HEK293 (cell line): ENCODE results near the gene SPACA4.

Source experiments
- CTCF ChIA-PET: fragments of 350-600 bp; formaldehyde crosslinking; extraction: SDS; loops from one replicate; lab custom pipeline; 2021; ENCODE audit warnings: antibody characterized with exemption; lab: Yijun Ruan, JAX
- POLR2A ChIA-PET: fragments of 300-600 bp; formaldehyde crosslinking; extraction: SDS; loops from one replicate; lab custom pipeline; 2020; ENCODE audit warnings: antibody characterized with exemption, inconsistent platforms; lab: Yijun Ruan, JAX
- H3K27ac ChIP-seq: fragments of 200-500 bp; sonication (Bioruptor generic); 2 replicates; pipeline ENCODE4 v1.5.1; 2014; ENCODE audit warnings: low read depth, low read length, control low read depth, inconsistent platforms; ENCODE audit errors: extremely low read depth
- H3K36me3 ChIP-seq, 2 experiments: fragments of 200-500 bp in 1 of 2; sonication (Bioruptor generic) in 1 of 2; 1 replicate in 1 of 2; 2 replicates in 1 of 2; pipeline ENCODE4 v1.5.1; 2014 to 2017; ENCODE audit warnings: inconsistent platforms in 2 of 2, low read length in 2 of 2; ENCODE audit not compliant: control insufficient read depth in 2 of 2, insufficient read depth in 1 of 2
- H3K4me1 ChIP-seq: fragments of 200-500 bp; sonication (Bioruptor generic); 2 replicates; pipeline ENCODE4 v1.5.1; 2014; ENCODE audit warnings: mild to moderate bottlenecking, low read length, inconsistent platforms; ENCODE audit not compliant: control insufficient read depth, insufficient read depth
- H3K4me3 ChIP-seq: 2 replicates; pipeline ENCODE4 v1.5.1; 2011; ENCODE audit warnings: low read depth, mild to moderate bottlenecking, control low read depth, low read length, moderate library complexity
- H3K9me3 ChIP-seq: fragments of 200-500 bp; sonication (Bioruptor generic); 2 replicates; pipeline ENCODE4 v1.5.1; 2014; ENCODE audit warnings: low read depth, low read length, inconsistent platforms; ENCODE audit not compliant: control insufficient read depth, insufficient read depth
- HOXD13 ChIP-seq: sonication (generic); formaldehyde crosslinking; IDR thresholded peaks from 2 replicates; pipeline ENCODE4 v1.8.0; 2022; ENCODE audit warnings: missing genetic modification reagents, borderline replicate concordance
- SCRT1 ChIP-seq: fragments of 450-650 bp; formaldehyde crosslinking; IDR thresholded peaks from 2 replicates; pipeline ENCODE4 v1.5.1; 2016; ENCODE audit warnings: missing biosample characterization, missing genetic modification characterization, borderline replicate concordance
- SCRT2 ChIP-seq: fragments of 450-650 bp; formaldehyde crosslinking; IDR thresholded peaks from 2 replicates; pipeline ENCODE4 v1.5.1; 2016; ENCODE audit warnings: missing biosample characterization, missing genetic modification characterization
- WT1 ChIP-seq: fragments of 450-650 bp; formaldehyde crosslinking; IDR thresholded peaks from 2 replicates; pipeline ENCODE4 v1.5.1; 2016; ENCODE audit warnings: missing biosample characterization, missing genetic modification characterization
- YY1 ChIP-seq: fragments of 450-650 bp; formaldehyde crosslinking; IDR thresholded peaks from 2 replicates; pipeline ENCODE4 v1.5.1; 2018; ENCODE audit warnings: missing biosample characterization, missing genetic modification characterization
- ZFP3 ChIP-seq: fragments of 450-650 bp; formaldehyde crosslinking; IDR thresholded peaks from 2 replicates; pipeline ENCODE4 v1.5.1; 2016; ENCODE audit warnings: low read depth, missing biosample characterization, missing genetic modification characterization
- ZNF133 ChIP-seq: fragments of 450-650 bp; formaldehyde crosslinking; IDR thresholded peaks from 2 replicates; pipeline ENCODE4 v1.5.1; 2016; ENCODE audit warnings: missing biosample characterization, missing genetic modification characterization
- ZNF157 ChIP-seq: fragments of 450-650 bp; formaldehyde crosslinking; IDR thresholded peaks from 2 replicates; pipeline ENCODE4 v1.5.1; 2016; ENCODE audit warnings: missing biosample characterization, missing genetic modification characterization
- ZNF324 ChIP-seq: fragments of 450-650 bp; formaldehyde crosslinking; IDR thresholded peaks from 2 replicates; pipeline ENCODE4 v1.5.1; 2016; ENCODE audit warnings: missing biosample characterization, missing genetic modification characterization
- ZNF37A ChIP-seq: fragments of 450-650 bp; IDR thresholded peaks from 2 replicates; pipeline ENCODE4 v1.5.1; 2018; ENCODE audit warnings: missing biosample characterization, missing genetic modification characterization
- ZNF510 ChIP-seq: fragments of 450-650 bp; formaldehyde crosslinking; IDR thresholded peaks from 2 replicates; pipeline ENCODE4 v1.5.1; 2018; ENCODE audit warnings: mild to moderate bottlenecking, missing genetic modification characterization, missing biosample characterization; ENCODE audit not compliant: insufficient replicate concordance
- ZNF585B ChIP-seq: fragments of 450-650 bp; formaldehyde crosslinking; IDR thresholded peaks from 2 replicates; pipeline ENCODE4 v1.5.1; 2016; ENCODE audit warnings: missing biosample characterization, missing genetic modification characterization
- ZNF629 ChIP-seq: fragments of 450-650 bp; formaldehyde crosslinking; IDR thresholded peaks from 2 replicates; pipeline ENCODE4 v1.5.1; 2017; ENCODE audit warnings: missing biosample characterization, missing genetic modification characterization
- TF ChIP-seq, protein P1 (sequence below): fragments of 450-650 bp; formaldehyde crosslinking; IDR thresholded peaks from 2 replicates; pipeline ENCODE4 v1.5.1; 2016; ENCODE audit warnings: missing biosample characterization, missing genetic modification characterization
- TF ChIP-seq, protein P2 (sequence below): fragments of 450-650 bp; formaldehyde crosslinking; IDR thresholded peaks from 2 replicates; pipeline ENCODE4 v1.5.1; 2016; ENCODE audit warnings: missing biosample characterization, missing genetic modification characterization
- TF ChIP-seq, protein P3 (sequence below): fragments of 450-650 bp; formaldehyde crosslinking; IDR thresholded peaks from 2 replicates; pipeline ENCODE4 v1.5.1; 2016; ENCODE audit warnings: missing biosample characterization, missing genetic modification characterization
- TF ChIP-seq, protein P4 (sequence below): fragments of 450-650 bp; formaldehyde crosslinking; IDR thresholded peaks from 2 replicates; pipeline ENCODE4 v1.5.1; 2016; ENCODE audit warnings: missing biosample characterization, missing genetic modification characterization
- TF ChIP-seq, protein P5 (sequence below): fragments of 450-650 bp; formaldehyde crosslinking; IDR thresholded peaks from 2 replicates; pipeline ENCODE4 v1.5.1; 2016; ENCODE audit warnings: missing biosample characterization, missing genetic modification characterization

Gene SPACA4

DNA sequence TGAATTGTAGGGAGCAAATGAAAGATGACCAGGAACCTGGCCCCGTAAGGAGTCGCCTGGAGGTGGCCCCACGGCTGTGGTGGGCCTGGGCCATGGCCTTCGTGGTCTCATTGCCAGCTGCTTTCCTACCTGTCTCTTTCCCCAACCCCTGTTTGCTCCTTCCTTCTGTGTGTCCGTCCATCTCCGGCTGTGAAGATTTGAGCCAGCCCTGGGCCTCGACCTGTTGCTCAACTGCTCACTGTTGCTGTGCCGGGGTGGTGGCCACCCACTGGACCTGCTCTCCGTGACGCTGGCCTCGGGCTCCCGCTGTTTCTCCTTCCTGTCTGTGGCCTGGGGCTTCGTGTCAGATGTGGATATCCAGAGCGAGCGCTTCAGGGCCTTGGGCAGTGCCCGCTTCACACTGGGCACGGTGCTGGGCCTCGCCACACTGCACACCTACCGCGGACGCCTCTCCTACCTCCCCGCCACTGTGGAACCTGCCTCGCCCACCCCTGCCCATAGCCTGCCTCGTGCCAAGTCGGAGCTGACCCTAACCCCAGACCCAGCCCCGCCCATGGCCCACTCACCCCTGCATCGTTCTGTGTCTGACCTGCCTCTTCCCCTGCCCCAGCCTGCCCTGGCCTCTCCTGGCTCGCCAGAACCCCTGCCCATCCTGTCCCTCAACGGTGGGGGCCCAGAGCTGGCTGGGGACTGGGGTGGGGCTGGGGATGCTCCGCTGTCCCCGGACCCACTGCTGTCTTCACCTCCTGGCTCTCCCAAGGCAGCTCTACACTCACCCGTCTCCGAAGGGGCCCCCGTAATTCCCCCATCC, 22.1 kb downstream of the SPACA4 start:
- peaks cover 5% of the 10 kb centered on the region for H3K4me1 ChIP-seq
- POLR2A ChIA-PET: interaction anchor here (1.7 to 8.1 kb wide), 3 partner anchors 10 to 17 kb away, joined by 5 to 97 read pairs (median 10); partner anchors contain the start of genes CA11, FAM83E, RPL18 and SPHK2
- H3K9me3 ChIP-seq: no peaks in the 10 kb centered on the region
- no peak overlapping the region for H3K4me3 ChIP-seq
- TF ChIP-seq, protein P1, sequence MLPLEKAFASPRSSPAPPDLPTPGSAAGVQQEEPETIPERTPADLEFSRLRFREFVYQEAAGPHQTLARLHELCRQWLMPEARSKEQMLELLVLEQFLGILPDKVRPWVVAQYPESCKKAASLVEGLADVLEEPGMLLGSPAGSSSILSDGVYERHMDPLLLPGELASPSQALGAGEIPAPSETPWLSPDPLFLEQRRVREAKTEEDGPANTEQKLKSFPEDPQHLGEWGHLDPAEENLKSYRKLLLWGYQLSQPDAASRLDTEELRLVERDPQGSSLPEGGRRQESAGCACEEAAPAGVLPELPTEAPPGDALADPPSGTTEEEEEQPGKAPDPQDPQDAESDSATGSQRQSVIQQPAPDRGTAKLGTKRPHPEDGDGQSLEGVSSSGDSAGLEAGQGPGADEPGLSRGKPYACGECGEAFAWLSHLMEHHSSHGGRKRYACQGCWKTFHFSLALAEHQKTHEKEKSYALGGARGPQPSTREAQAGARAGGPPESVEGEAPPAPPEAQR (tag by site-specific recombination): no peak
- no peak for TF ChIP-seq ZNF324 (tag by site-specific recombination)
- TF ChIP-seq ZNF37A (tag by site-specific recombination): no peak
- peak; percentile 95 for TF ChIP-seq SCRT2 (tag by site-specific recombination)
- TF ChIP-seq ZNF510 (tag by site-specific recombination): no peak
- TF ChIP-seq, protein P2, sequence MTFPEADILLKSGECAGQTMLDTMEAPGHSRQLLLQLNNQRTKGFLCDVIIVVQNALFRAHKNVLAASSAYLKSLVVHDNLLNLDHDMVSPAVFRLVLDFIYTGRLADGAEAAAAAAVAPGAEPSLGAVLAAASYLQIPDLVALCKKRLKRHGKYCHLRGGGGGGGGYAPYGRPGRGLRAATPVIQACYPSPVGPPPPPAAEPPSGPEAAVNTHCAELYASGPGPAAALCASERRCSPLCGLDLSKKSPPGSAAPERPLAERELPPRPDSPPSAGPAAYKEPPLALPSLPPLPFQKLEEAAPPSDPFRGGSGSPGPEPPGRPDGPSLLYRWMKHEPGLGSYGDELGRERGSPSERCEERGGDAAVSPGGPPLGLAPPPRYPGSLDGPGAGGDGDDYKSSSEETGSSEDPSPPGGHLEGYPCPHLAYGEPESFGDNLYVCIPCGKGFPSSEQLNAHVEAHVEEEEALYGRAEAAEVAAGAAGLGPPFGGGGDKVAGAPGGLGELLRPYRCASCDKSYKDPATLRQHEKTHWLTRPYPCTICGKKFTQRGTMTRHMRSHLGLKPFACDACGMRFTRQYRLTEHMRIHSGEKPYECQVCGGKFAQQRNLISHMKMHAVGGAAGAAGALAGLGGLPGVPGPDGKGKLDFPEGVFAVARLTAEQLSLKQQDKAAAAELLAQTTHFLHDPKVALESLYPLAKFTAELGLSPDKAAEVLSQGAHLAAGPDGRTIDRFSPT (tag by site-specific recombination): peak; percentile 57; the same call in 1 of the 2 replicates
- no peak for TF ChIP-seq ZNF585B (tag by site-specific recombination)
- TF ChIP-seq SCRT1 (tag by site-specific recombination): peak; percentile 81
- TF ChIP-seq ZNF629 (tag by site-specific recombination): no peak
- no peak for TF ChIP-seq ZNF157 (tag by site-specific recombination)
- TF ChIP-seq, protein P3, sequence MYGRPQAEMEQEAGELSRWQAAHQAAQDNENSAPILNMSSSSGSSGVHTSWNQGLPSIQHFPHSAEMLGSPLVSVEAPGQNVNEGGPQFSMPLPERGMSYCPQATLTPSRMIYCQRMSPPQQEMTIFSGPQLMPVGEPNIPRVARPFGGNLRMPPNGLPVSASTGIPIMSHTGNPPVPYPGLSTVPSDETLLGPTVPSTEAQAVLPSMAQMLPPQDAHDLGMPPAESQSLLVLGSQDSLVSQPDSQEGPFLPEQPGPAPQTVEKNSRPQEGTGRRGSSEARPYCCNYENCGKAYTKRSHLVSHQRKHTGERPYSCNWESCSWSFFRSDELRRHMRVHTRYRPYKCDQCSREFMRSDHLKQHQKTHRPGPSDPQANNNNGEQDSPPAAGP (tag by site-specific recombination): no peak
- TF ChIP-seq, all 188 proteins: peak for 3
- Histone ChIP-seq H3K36me3 (peaks cover 8 to 52% of the 10 kb centered on the region in 2 experiments; a peak in 2 of 3 replicates), H3K27ac (peak overlapping the region; percentile 37; the same call in 1 of the 2 replicates)
- CTCF ChIA-PET: interaction anchor here (1.2 kb wide), 2 partner anchors 11 to 17 kb away, joined by 3 read pairs; partner anchors contain the start of gene CA11

DNA sequence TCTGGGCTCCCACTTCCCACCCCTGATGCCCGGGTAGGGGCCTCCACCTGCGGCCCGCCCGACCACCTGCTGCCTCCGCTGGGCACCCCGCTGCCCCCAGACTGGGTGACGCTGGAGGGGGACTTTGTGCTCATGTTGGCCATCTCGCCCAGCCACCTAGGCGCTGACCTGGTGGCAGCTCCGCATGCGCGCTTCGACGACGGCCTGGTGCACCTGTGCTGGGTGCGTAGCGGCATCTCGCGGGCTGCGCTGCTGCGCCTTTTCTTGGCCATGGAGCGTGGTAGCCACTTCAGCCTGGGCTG, 22.7 kb downstream of the SPACA4 start:
- no peak overlapping the region for H3K4me3 ChIP-seq
- CTCF ChIA-PET: interaction anchor here (1.2 kb wide), 1 partner anchor 17 kb away, joined by 3 read pairs; the partner anchor contains the start of gene CA11
- peaks cover 9% of the 10 kb centered on the region; the same call in 1 of the 2 replicates for H3K4me1 ChIP-seq
- H3K9me3 ChIP-seq: no peaks in the 10 kb centered on the region
- no peak overlapping the region for H3K27ac ChIP-seq
- TF ChIP-seq YY1 (no peak), SCRT1 (tag by site-specific recombination) (peak; percentile 30; the same call in 1 of the 2 replicates), ZNF133 (no peak), WT1 (tag by site-specific recombination) (no peak), ZFP3 (no peak), ZNF157 (tag by site-specific recombination) (no peak), HOXD13 (CRISPR knock-in tag) (no peak)
- TF ChIP-seq, protein P4, sequence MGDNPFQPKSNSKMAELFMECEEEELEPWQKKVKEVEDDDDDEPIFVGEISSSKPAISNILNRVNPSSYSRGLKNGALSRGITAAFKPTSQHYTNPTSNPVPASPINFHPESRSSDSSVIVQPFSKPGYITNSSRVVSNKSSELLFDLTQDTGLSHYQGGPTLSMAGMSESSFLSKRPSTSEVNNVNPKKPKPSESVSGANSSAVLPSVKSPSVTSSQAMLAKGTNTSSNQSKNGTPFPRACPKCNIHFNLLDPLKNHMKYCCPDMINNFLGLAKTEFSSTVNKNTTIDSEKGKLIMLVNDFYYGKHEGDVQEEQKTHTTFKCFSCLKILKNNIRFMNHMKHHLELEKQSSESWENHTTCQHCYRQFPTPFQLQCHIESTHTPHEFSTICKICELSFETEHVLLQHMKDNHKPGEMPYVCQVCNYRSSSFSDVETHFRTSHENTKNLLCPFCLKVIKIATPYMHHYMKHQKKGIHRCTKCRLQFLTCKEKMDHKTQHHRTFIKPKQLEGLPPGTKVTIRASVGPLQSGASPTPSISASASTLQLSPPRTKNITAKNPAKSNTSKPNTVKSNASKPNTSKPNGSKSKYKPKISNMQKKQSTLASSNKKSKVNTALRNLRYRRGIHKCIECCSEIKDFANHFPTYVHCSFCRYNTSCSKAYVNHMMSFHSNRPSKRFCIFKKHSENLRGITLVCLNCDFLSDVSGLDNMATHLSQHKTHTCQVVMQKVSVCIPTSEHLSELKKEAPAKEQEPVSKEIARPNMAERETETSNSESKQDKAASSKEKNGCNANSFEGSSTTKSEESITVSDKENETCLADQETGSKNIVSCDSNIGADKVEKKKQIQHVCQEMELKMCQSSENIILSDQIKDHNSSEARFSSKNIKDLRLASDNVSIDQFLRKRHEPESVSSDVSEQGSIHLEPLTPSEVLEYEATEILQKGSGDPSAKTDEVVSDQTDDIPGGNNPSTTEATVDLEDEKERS: no peak
- TF ChIP-seq, protein P5, sequence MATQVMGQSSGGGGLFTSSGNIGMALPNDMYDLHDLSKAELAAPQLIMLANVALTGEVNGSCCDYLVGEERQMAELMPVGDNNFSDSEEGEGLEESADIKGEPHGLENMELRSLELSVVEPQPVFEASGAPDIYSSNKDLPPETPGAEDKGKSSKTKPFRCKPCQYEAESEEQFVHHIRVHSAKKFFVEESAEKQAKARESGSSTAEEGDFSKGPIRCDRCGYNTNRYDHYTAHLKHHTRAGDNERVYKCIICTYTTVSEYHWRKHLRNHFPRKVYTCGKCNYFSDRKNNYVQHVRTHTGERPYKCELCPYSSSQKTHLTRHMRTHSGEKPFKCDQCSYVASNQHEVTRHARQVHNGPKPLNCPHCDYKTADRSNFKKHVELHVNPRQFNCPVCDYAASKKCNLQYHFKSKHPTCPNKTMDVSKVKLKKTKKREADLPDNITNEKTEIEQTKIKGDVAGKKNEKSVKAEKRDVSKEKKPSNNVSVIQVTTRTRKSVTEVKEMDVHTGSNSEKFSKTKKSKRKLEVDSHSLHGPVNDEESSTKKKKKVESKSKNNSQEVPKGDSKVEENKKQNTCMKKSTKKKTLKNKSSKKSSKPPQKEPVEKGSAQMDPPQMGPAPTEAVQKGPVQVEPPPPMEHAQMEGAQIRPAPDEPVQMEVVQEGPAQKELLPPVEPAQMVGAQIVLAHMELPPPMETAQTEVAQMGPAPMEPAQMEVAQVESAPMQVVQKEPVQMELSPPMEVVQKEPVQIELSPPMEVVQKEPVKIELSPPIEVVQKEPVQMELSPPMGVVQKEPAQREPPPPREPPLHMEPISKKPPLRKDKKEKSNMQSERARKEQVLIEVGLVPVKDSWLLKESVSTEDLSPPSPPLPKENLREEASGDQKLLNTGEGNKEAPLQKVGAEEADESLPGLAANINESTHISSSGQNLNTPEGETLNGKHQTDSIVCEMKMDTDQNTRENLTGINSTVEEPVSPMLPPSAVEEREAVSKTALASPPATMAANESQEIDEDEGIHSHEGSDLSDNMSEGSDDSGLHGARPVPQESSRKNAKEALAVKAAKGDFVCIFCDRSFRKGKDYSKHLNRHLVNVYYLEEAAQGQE (tag by site-specific recombination): no peak
- TF ChIP-seq, all 188 proteins: peak for 1
- POLR2A ChIA-PET: interaction anchor here (1.9 to 8.1 kb wide), 2 partner anchors 10 to 14 kb away, joined by 10 to 97 read pairs; partner anchors contain the start of genes FAM83E, RPL18 and SPHK2
- H3K36me3 ChIP-seq: peaks cover 8 to 52% of the 10 kb centered on the region in 2 experiments; a peak in 2 of 3 replicates
